Skin epidermis (tissue), 12 donors: ENCODE data around the gene PTPRN2.
"Not testable (repeated sequence)": the region's sequence is repeated elsewhere in the genome, so short reads cannot be mapped to it uniquely, and the experiment has no call there.

Experiments
- H3K27ac ChIP-seq, 21 experiments: fragments of 200-600 bp; sonication (generic) in 11 of 21; one replicate each; pipeline ENCODE4 v1.5.0; 2020; ENCODE audit warnings: mild to moderate bottlenecking in 3 of 21, inconsistent platforms in 2 of 21, moderate library complexity in 2 of 21
- H3K4me3 ChIP-seq, 7 experiments: fragments of 200-600 bp; sonication (generic) in 2 of 7; one replicate each; pipeline ENCODE4 v1.5.0; 2020; ENCODE audit warnings: inconsistent platforms in 2 of 7, mild to moderate bottlenecking in 2 of 7, moderate library complexity in 1 of 7

PTPRN2 gene

DNA sequence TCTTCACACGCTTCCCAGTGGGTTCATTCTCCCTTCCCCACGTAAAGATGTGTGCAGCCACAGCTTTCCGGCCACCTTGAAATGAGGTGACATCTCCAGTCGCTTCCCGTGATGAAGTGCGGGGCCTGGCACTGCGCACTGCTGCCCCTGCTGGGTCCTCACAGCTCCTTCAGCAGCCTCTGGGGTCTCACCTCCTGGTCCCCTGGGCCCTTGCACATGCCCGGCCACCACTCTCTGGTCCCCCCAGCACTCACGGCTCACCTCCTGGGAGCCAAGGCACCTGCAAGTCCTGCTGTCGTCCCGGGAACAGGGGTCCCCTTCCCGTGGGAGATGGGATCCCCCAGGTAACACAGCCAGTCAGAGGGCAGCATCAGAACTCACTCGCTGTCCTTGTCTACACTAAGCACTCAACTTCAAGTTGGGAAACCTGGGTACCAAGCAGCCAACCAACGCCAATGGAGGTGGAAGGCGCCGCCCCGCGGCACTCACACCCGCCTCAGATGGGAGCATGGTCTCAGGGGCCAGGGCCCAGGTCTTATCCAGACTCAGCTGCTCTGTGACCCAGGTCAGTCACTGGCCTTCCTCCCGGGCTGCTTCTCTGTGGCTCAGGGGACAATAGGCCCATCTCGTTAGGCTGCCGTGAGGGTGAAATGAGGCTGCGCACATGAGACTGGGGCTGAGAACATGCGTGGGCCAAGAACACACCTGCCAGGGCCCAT lies 176.2 kb downstream of the PTPRN2 start:
- H3K27ac ChIP-seq = no peak overlapping the region
- no peak overlapping the region for H3K4me3 ChIP-seq

DNA sequence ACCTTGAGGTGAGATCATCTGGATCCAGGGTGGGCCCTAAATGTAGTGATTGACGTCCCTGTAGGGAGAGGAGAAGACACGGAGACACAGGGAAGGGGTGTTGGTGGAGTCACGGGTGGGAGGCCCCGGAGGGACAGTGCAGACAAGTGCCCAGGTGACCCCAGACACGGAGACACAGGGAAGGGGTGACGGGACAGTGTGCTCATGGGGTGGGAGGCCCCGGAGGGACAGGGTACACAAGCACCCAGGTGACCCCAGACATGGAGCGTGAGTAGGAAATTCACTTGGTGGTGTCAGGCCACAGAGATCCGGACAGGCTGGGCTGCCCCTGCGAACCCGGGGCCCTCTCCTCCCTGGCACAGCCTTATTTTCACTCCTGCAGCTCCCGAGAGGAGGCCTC lies 176.9 kb downstream of the PTPRN2 start:
- Histone ChIP-seq H3K27ac (no peak overlapping the region), H3K4me3 (no peak overlapping the region)

DNA sequence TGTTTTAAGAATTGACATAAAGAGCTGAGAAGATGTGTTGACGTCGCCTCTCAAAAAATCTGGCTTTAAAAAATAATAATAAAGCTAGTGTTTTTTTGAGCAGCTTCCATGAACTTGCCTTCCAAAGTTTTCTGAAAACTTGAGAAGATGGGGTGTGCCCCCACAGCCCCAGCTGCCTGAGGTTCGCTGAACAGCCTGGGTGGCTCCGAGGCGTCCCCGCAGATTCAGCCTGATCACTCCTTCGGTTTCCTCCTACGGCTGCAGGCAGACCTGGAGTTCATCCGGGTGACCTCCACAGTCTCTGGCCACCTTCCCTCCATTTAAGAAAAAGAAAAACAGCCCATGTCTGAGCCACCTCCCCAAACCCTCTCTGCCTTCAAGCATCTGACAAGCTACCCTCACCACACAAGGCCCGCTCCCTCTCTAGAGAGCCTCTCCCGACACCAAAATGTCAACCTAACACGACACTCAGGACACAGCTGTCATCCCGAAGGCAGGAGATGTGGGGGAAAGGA lies 177.8 kb downstream of the PTPRN2 start:
- Histone ChIP-seq H3K4me3 (no peak overlapping the region), H3K27ac (no peak overlapping the region)

DNA sequence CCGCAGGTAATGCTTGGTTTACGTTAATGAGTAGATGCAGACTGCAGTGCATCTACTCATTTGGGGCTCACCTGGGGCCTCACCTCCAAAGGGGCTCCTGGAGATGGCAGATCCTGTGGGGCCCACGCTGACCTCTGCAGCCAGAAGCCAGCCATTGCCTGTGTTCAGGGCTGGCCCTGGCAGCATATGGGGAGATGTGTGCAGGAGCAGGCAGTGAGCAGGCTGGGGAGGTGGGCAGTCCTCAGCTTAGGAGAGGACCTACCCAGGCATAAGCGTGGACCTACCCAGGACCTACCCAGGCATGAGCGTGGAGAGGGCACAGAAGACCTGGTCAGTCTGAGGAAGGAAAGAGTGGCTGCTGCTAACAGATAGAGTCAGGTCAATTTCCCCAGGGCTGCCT lies 178.5 kb downstream of the PTPRN2 start:
- no peak overlapping the region for H3K27ac ChIP-seq
- no peak overlapping the region for H3K4me3 ChIP-seq

DNA sequence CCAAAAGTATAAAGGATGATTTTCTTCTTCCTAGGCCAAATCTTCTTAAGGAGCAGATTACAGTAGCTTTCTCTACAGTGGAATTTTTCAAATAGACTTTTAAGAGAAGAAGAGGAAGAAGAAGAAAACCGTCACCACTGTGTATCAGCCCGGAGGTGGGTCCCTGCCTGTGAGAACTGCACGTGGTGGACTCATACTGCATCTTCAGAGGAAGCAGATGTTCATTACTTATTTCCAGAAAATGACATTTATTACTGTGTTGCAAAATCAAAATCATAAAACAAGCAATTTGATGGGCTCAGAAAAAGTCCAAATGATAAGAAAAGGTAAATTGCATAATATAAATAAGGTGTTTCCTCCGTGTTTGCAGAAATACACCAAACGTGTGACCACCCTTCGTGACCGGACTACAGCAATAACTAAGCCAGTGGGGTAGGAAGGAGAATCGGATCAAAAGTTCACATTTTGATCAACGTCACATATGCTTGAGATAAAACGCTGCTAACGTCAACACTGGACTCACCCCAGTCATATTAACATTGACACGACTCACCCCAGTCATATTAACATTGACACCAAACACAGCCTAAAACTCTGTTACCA lies 179.2 kb downstream of the PTPRN2 start:
- no peak overlapping the region for H3K27ac ChIP-seq
- H3K4me3 ChIP-seq = no peak overlapping the region

DNA sequence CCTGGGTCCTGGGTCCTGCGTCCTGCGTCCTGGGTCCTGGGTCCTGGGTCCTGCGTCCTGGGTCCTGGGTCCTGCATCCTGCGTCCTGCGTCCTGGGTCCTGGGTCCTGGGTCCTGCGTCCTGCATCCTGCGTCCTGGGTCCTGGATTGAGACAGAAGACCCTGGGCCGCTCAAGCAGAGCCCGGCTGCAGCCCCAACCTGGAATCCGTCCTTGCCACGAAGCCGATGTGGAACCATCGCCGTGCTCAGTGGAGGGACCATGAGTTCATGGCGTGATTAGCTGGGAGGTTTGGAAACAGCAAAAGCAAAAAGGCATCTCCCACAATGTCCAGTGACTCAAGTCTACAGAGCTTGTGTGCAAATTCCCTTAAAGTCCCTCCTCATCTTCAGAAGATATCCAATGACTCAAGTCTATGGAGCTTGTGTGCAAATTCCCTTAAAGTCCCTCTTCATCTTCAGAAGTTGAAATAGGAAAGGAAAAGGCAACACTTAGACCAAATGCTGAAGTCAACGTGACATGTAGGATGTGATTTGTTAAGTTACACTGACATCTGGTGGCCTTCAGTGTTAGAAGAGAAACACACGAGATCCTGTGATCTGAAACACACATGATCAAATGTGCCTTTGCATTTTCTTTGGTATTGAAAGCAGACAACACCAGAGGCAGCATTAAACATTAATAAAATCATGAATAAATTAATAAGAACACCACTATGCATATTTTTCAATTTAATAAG lies 179.9 kb downstream of the PTPRN2 start:
- Histone ChIP-seq H3K27ac (no peak overlapping the region), H3K4me3 (no peak overlapping the region)

DNA sequence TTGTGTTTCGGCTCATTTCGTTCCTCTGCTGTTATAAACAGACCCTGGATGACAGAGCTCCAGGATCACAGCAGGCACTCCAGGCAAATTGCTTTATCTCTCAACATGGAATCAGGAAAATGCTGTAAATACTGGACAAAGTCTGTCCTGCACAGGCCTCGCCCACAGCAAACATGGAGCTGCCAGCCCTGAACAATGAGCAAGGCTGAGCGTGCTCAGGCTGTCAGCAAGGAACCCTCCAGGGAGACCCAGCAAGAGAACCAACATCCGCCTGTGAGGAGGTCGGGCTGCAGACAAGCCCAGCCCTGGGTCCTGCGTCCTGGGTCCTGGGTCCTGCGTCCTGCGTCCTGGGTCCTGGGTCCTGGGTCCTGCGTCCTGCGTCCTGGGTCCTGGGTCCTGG lies 180.8 kb downstream of the PTPRN2 start:
- Histone ChIP-seq H3K4me3 (no peak overlapping the region), H3K27ac (no peak overlapping the region)

DNA sequence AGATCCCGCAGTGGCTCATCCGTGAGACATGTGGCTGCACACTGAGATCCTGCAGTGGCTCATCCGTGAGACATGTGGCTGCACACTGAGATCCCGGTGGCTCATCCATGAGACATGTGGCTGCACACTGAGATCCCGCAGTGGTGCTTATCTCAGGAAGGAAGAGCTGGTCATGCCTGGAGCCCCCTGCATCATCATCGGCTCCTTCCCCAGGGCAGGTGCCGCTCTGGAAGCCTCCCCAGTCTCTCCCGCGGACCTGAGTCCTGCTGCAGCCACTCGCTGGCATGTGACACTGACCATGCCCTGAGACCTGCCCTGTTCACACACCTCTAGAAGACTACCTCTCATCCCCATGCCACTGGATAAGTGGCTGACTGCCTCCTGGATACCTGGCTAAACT lies 181.3 kb downstream of the PTPRN2 start:
- H3K4me3 ChIP-seq = no peak overlapping the region
- no peak overlapping the region for H3K27ac ChIP-seq

DNA sequence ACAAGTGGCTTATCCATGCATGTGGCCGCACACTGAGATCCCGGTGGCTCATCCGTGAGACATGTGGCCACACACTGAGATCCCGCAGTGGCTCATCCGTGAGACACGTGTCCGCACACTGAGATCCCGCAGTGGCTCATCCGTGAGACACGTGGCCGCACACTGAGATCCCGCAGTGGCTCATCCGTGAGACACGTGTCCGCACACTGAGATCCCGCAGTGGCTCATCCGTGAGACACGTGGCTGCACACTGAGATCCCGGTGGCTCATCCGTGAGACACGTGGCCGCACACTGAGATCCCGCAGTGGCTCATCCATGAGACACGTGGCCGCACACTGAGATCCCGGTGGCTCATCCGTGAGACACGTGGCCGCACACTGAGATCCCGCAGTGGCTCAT lies 181.9 kb downstream of the PTPRN2 start:
- not testable (repeated sequence) for H3K27ac ChIP-seq, H3K4me3 ChIP-seq

DNA sequence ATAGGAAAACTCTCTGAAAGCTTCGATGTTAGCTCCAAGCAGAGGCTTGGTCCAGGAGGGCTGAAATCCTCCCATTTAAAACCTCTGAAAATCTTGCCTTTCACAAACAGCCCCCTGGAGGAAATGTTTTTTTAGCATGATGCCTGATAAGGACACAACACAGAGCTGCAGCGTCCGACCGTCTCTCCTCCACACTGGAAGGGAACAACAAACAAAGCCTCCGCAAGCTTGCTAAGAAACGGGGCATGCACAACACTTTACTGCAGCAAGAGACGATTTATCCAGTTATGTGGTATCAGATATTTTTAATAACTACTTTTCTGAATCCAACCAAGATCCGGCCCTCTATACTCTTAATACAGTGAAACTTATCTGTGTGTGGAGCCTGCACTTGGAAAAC lies 182.3 kb downstream of the PTPRN2 start:
- no peak overlapping the region for H3K4me3 ChIP-seq

DNA sequence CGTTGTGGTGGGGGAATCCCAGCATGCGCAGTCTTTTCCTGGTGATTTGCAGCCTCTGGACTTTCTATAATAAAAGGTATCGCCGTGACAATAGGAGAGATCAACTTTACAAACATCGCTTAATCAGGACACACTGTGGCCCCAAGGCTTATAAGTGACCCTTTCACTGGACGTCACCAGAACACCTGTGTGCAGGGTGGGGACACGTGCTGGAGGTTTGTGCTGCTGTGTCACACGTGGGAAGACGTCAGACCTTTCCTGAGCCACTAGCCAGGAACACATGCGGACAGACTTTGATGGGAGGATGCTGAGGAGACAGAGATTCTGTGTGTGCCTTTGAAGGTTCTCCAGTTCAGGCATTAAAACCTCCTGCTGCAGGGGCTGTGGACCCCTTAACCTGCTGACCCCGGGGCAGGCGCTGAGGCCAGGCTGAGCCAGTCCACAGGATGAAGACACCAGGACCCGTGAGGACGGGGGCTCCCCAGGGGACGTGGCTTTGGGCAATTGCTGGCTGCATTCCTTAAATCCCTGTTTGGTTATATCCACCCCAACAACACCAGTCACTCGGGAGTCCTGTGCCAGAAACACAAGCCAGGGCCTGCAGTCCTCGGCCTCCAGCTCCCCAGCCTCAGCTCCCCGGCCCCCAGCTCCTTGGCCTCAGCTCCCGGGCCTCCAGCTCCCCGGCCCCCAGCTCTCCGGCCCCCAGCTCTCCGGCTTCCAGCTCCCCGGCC lies 183.4 kb downstream of the PTPRN2 start:
- H3K27ac ChIP-seq = no peak overlapping the region
- no peak overlapping the region for H3K4me3 ChIP-seq

More for the DNA sequence above, 182.3 kb downstream of the PTPRN2 start:
- no peak overlapping the region for H3K27ac ChIP-seq

DNA sequence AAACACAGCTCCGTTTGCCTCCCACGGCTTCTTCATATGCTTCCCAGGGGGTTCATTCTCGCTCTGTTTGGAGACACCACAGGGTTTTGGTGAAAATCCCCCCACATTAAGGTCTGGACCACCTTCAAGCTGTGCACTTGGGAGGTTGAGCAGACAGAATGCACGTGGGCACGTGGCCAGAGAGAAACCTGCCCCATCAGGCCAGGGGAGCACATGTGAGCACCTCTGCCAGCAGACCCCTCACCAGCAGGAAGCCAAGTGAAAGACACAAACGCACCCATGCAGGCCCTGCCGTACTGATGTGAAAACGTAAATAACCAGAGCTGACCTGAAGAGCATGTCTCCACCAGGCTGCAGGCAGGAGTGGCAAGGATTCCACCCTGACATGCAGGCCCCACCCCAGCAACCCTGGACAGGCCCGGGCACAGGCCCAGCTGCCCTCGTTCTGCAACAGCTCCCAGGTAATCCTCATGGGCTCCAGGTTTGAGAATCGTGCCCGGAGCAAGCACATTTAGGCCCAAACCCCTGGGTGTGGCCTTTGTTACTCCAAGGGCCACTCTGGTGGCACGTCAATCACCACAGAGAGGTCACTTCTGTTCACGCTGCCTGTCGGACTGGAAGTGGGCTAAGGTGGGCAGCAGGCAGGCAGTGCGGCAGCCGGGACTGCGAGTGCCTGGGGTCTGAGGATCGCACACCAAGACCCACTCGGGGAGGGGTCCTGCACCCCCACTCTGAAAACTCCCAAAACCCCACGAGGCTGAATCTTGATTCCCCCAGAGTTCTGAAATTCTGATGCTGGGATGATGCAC lies 184.4 kb downstream of the PTPRN2 start:
- no peak overlapping the region for H3K4me3 ChIP-seq
- peak overlapping the region in 1 of 21 experiments; percentile 25 for H3K27ac ChIP-seq

DNA sequence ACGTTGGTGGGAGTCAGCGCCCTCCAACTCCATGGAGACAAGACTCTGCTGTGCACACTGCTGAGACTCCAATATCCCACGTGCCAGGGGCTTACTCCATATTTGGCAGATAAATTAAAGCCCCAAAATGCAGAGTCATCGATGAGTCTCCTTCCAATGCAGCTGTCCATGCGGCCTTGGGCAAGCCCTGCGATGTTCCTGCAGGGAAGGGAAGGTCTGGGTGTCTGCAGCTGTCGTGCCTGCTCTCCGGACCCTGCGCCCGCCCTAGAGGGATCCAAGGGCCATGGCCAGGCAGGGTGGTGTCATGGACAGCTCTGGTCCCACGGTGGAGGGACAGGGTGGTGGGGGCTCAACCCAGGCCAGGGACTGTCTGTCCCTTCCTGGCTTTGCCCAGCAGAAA lies 185.2 kb downstream of the PTPRN2 start:
- H3K27ac ChIP-seq = no peak overlapping the region
- H3K4me3 ChIP-seq = no peak overlapping the region

DNA sequence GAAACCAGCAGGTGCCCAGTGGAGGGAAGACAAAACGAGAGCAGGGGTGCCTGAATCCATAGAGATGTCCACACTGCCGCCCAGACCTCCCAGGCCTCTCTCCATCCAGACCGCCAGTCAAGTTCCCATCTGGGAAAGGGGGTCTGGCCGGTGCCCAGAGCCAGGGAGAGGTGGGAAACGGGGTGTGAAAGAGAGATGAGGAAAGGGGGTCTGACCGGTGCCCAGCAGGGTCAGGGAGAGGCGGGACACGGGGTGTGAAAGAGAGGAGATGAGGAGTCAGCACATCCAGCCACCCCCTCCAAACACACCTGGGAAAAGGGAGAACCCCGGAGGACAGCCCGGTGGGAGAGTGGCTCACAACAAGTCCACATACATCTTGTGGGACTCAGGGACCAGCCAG lies 185.8 kb downstream of the PTPRN2 start:
- no peak overlapping the region for H3K4me3 ChIP-seq

DNA sequence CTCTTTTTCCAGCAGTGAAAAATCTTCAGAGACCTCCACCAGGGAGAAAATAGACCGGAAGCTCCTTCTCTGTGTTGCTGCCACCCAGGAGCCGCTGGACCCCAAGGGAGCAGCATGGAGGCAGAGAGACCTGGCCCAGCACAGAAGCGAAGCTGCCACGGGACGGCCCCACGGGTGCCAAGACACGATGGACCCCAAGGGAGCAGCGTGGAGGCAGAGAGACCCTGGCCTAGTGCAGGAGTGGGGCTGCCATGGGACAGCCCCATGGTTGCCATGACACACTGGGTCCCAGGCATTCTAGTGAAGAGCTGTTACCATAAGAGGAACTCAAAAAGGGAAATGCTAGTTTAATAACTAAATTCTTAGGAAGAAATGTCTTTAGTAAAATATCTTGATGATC lies 186.3 kb downstream of the PTPRN2 start:
- Histone ChIP-seq H3K4me3 (no peak overlapping the region), H3K27ac (no peak overlapping the region)

More for the DNA sequence above, 185.8 kb downstream of the PTPRN2 start:
- no peak overlapping the region for H3K27ac ChIP-seq

DNA sequence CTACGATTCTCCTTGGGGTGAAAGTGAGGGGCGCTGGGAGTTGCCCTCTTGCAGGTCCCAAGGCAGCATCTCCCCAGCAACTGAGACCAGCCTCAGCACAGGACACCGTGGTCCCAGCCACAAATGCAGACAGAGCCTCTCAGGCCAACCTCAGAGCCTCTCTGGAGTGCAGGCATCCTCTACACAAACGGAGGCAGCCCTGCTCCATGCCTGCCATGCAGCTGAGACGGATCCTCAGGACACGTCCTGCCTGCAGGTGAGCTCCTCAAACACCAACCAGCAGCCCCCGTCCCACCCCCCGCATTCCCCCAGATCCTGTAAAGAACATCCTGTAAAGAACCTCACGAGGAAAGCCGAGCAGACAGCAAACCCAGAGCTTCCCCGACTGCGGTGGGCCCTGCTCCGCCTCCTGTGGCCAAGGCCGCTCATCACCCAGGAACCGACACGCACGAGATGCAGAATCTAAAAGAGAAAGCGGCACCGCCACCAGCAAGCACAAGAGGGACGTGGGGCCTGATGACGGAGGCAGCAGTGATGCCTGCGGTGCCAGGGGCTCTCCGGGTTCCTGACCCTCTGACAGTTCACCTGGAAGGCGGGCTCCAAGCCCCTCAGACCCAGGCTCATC lies 186.9 kb downstream of the PTPRN2 start:
- Histone ChIP-seq H3K4me3 (no peak overlapping the region), H3K27ac (no peak overlapping the region)

DNA sequence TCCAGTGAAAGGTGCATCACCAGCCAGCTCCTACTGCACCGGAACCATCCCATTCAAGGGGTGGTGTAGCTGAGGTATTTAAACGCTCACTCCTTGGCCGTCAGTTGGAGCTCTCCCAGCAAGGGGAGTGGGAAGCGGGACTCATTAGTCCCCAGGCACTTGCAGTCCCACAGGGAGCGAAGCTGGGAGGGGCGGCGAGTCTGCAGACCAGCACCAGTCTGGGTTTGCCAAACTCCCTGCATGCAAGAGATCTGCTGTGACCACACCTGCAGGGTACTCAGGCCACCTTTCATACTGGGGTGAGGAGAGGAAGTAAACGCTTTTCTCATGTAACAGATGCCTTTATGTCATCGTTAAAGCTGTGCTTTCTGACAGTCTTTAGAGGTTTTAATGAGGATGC lies 187.9 kb downstream of the PTPRN2 start:
- no peak overlapping the region for H3K27ac ChIP-seq
- H3K4me3 ChIP-seq = no peak overlapping the region

DNA sequence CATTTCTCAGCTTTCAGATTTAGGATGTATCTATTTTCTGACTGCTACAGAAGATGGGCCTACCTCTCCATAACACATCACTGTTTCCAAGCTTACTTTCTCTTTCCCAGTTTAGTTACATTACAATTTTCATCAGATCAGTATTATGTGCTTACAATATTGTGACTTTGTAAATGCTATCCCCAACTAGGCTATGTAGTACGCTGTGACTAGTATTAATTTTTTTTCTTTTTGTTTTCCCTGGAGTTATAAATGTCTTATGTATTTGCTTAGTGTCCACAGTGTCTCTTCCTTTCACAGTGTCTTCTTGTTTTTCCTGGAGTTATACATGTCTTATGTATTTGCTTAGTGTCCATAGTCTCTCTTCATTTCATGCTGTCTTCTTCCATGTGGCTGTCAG lies 188.9 kb downstream of the PTPRN2 start:
- no peak overlapping the region for H3K27ac ChIP-seq

DNA sequence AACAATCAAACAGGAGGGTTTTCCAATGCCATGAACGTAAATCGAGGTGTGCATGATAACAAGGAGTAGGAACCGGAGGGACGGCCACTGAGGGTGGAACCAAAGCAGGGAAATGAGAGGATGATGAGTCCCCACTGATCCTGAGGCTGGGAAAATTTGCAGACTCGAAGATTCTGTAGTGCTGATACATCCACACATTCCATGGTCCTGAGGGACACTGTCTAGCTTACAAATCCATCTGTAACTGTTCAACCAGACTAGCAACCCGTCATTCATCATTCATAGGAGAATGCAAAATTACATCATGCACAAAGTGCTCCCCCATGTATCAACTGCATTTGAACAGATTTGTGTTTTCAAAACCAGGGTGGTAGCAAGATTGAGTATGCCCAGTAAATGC lies 189.7 kb downstream of the PTPRN2 start:
- H3K27ac ChIP-seq = no peak overlapping the region

More for the DNA sequence above, 188.9 kb downstream of the PTPRN2 start:
- H3K4me3 ChIP-seq = no peak overlapping the region

More for the DNA sequence above, 189.7 kb downstream of the PTPRN2 start:
- no peak overlapping the region for H3K4me3 ChIP-seq
